Activated CD4-positive, alpha-beta T cell treated with anti-CD3 and anti-CD28 coated beads, Interleukin-2, amount 50 U/mL, for 4 hours (primary cell): Measurements from ENCODE around the gene LGR5.

Source experiments
- DNase-seq, 2 experiments: peaks; one replicate each; pipeline ENCODE4 v3.0.0-alpha.2; 2020

LGR5 gene

GRCh38 chr12:71440345-71440762 is 756 bp downstream of the LGR5 start:
- no peak for DNase-seq

- DNase-seq, result no peak
Measured at GRCh38 chr12:71440763-71441748, 1.5 kb downstream of the LGR5 start.

GRCh38 chr12:71441836-71442566 is 2.4 kb downstream of the LGR5 start:
- DNase-seq, result no peak

- no peak for DNase-seq
Measured at GRCh38 chr12:71442567-71442931, 3.0 kb downstream of the LGR5 start.

- no peak for DNase-seq
Measured at GRCh38 chr12:71445071-71445470, 5.5 kb downstream of the LGR5 start.

GRCh38 chr12:71447691-71448132 is 8.1 kb downstream of the LGR5 start:
- no peak for DNase-seq

- DNase-seq, result no peak
Measured at GRCh38 chr12:71448150-71448581, 8.6 kb downstream of the LGR5 start.

- DNase-seq, result no peak
Measured at GRCh38 chr12:71449373-71450070, 9.9 kb downstream of the LGR5 start.

GRCh38 chr12:71452006-71452405 is 12.4 kb downstream of the LGR5 start:
- no peak for DNase-seq

- DNase-seq, result no peak
Measured at GRCh38 chr12:71455028-71455737, 15.6 kb downstream of the LGR5 start.

- no peak for DNase-seq
Measured at GRCh38 chr12:71456316-71456715, 16.7 kb downstream of the LGR5 start.

GRCh38 chr12:71456990-71457389 is 17.4 kb downstream of the LGR5 start:
- no peak for DNase-seq

GRCh38 chr12:71460318-71460717 is 20.7 kb downstream of the LGR5 start:
- no peak for DNase-seq

- DNase-seq, result no peak
Measured at GRCh38 chr12:71460850-71461609, 21.4 kb downstream of the LGR5 start.

- no peak for DNase-seq
Measured at GRCh38 chr12:71461787-71462328, 22.3 kb downstream of the LGR5 start.

- no peak for DNase-seq
Measured at GRCh38 chr12:71465796-71466195, 26.2 kb downstream of the LGR5 start.

- no peak for DNase-seq
Measured at GRCh38 chr12:71469258-71469750, 29.7 kb downstream of the LGR5 start.

- no peak for DNase-seq
Measured at GRCh38 chr12:71472441-71472911, 32.9 kb downstream of the LGR5 start.

GRCh38 chr12:71474791-71475190 is 35.2 kb downstream of the LGR5 start:
- DNase-seq, result no peak

GRCh38 chr12:71475280-71475679 is 35.7 kb downstream of the LGR5 start:
- DNase-seq, result no peak

GRCh38 chr12:71476513-71476912 is 36.9 kb downstream of the LGR5 start:
- no peak for DNase-seq
